K562 (cell line): ENCODE data around the gene PRKCB. TPM values are rescaled to one million over a fixed set of nuclear protein-coding genes. Genes with fewer than 3 reads are reported as not detected.

Experiments
- ATAC-seq: fragments of 200-7000 bp; cut with Tn5 transposase; 3 replicates; pipeline ENCODE4 v1.9.1; 2020; ENCODE audit warnings: moderate library complexity
- BruUV-seq: library from RNA; stranded (reverse); fragments of 400-500 nt; replicated peaks from 2 replicates; lab custom pipeline; 2021; lab: Mats Ljungman, UMichigan
- CTCF ChIA-PET: fragments of 300-600 bp; formaldehyde crosslinking; extraction: SDS; loops from one replicate; lab custom pipeline; 2021; ENCODE audit warnings: low intra/inter-chr PET ratio; lab: Yijun Ruan, JAX
- POLR2A ChIA-PET: fragments of 300-600, 350-650 bp; sonication (Branson Sonifier 250); formaldehyde crosslinking; extraction: SDS; loops from one replicate; lab custom pipeline; 2021; ENCODE audit warnings: antibody characterized with exemption, inconsistent platforms; lab: Yijun Ruan, JAX
- DNase-seq, 4 experiments: peaks; one replicate each; pipeline versions ENCODE4 v3.0.0 to v3.0.0-alpha.2; 2011 to 2018; ENCODE audit warnings: low spot score in 3 of 4, mixed read lengths in 3 of 4; ENCODE audit errors: extremely low read depth in 1 of 4
- FAIRE-seq: peaks from 2 replicates; lab custom pipeline; 2011; peaks lifted over from hg19 to GRCh38; lab: Jason Lieb, UNC
- H2AFZ ChIP-seq: 2 replicates; pipeline ENCODE4 v1.6.0; 2011; ENCODE audit warnings: low read depth, low read length, control low read depth, inconsistent platforms
- H3K27ac ChIP-seq: fragments of 200-600 bp; 3 replicates; pipeline ENCODE4 v1.8.0; 2011; ENCODE audit warnings: low read depth, mild to moderate bottlenecking, control low read depth, inconsistent platforms, low read length, moderate library complexity, mixed read lengths; ENCODE audit errors: extremely low read depth
- H3K27me3 ChIP-seq, 2 experiments: fragments of 300-600 bp in 1 of 2; 2 replicates in 1 of 2; 3 replicates in 1 of 2; pipeline versions ENCODE4 v1.6.0 to v1.8.0; 2011; ENCODE audit warnings: inconsistent platforms in 2 of 2, low read length in 2 of 2, mild to moderate bottlenecking in 1 of 2, mixed read lengths in 1 of 2, moderate library complexity in 1 of 2; ENCODE audit not compliant: control insufficient read depth in 2 of 2, insufficient read depth in 2 of 2
- H3K36me3 ChIP-seq: fragments of 300-600 bp; 3 replicates; pipeline ENCODE4 v1.8.0; 2011; ENCODE audit warnings: mild to moderate bottlenecking, low read length, inconsistent platforms; ENCODE audit not compliant: control insufficient read depth, insufficient read depth
- H3K4me1 ChIP-seq, 2 experiments: fragments of 200-600 bp in 1 of 2; replicated peaks in 1 of 2; 2 replicates in 1 of 2; 3 replicates in 1 of 2; pipeline versions ENCODE4 v1.5.1 to v1.8.0; 2011; ENCODE audit warnings: inconsistent platforms in 2 of 2, low read length in 2 of 2, mild to moderate bottlenecking in 1 of 2, mixed read lengths in 1 of 2, moderate library complexity in 1 of 2; ENCODE audit not compliant: control insufficient read depth in 2 of 2, insufficient read depth in 2 of 2
- H3K4me2 ChIP-seq: 2 replicates; pipeline ENCODE4 v1.6.1; 2011; ENCODE audit warnings: low read length, control low read depth, inconsistent platforms, mixed read lengths; ENCODE audit not compliant: insufficient read depth
- H3K4me3 ChIP-seq: fragments of 200-600 bp; sonication (generic), shearing (Covaris generic); 2 replicates; pipeline ENCODE4 v1.5.1; 2016; ENCODE audit warnings: control low read depth, inconsistent platforms
- H3K79me2 ChIP-seq: fragments of 200-600 bp; 3 replicates; pipeline ENCODE4 v1.8.0; 2011; ENCODE audit warnings: low read length, inconsistent platforms; ENCODE audit not compliant: control insufficient read depth, insufficient read depth
- H3K9ac ChIP-seq, 2 experiments: 2 replicates each; pipeline versions ENCODE4 v1.6.0 to v1.6.1; 2011; ENCODE audit warnings: low read depth in 2 of 2, low read length in 2 of 2, control low read depth in 1 of 2, inconsistent platforms in 1 of 2, mild to moderate bottlenecking in 1 of 2, mixed read lengths in 1 of 2; ENCODE audit not compliant: insufficient read depth in 1 of 2
- H3K9me1 ChIP-seq: one replicate; pipeline ENCODE4 v1.6.0; 2011; ENCODE audit warnings: inconsistent platforms, mild to moderate bottlenecking, low read length, moderate library complexity; ENCODE audit not compliant: control insufficient read depth, insufficient read depth
- H3K9me3 ChIP-seq: replicated peaks from 2 replicates; pipeline ENCODE4 v1.5.1; 2011; ENCODE audit warnings: low read depth, low read length, inconsistent platforms; ENCODE audit not compliant: control insufficient read depth, insufficient read depth
- H4K20me1 ChIP-seq: replicated peaks from 2 replicates; pipeline ENCODE4 v1.6.1; 2011; ENCODE audit warnings: low read length, inconsistent platforms, mixed read lengths; ENCODE audit not compliant: control insufficient read depth, insufficient read depth
- ATF3 ChIP-seq, 2 experiments: fragments of 450-650 bp in 1 of 2; sonication (generic) in 1 of 2; formaldehyde crosslinking in 1 of 2; IDR thresholded peaks in 1 of 2; conservative IDR thresholded peaks in 1 of 2; 2 replicates each; pipeline versions ENCODE4 v1.6.1 to v1.8.1; 2016 to 2023; ENCODE audit warnings: mild to moderate bottlenecking in 2 of 2, moderate library complexity in 2 of 2, inconsistent platforms in 1 of 2, missing genetic modification reagents in 1 of 2
- ATF4 ChIP-seq: fragments of 450-650 bp; formaldehyde crosslinking; IDR thresholded peaks from 2 replicates; pipeline ENCODE4 v1.4.0; 2022; ENCODE audit warnings: mild to moderate bottlenecking, moderate library complexity
- CREM ChIP-seq: IDR thresholded peaks from 2 replicates; pipeline ENCODE4 v1.6.1; 2014; ENCODE audit warnings: antibody characterized with exemption, low read depth
- GTF3C2 ChIP-seq: IDR thresholded peaks from 3 replicates; pipeline ENCODE4 v1.6.1; 2011; ENCODE audit warnings: borderline replicate concordance, mild to moderate bottlenecking, moderate library complexity; ENCODE audit not compliant: insufficient read length; ENCODE audit errors: extremely low read depth
- ILF3 ChIP-seq: fragments of 450-650 bp; IDR thresholded peaks from 2 replicates; pipeline ENCODE4 v1.6.1; 2018; ENCODE audit warnings: antibody characterized with exemption, mild to moderate bottlenecking, moderate library complexity, borderline replicate concordance
- IRF9 ChIP-seq: fragments of 450-650 bp; IDR thresholded peaks from 2 replicates; pipeline ENCODE4 v1.6.1; 2016; ENCODE audit warnings: missing biosample characterization, missing genetic modification characterization
- ZC3H4 ChIP-seq: sonication (generic); formaldehyde crosslinking; IDR thresholded peaks from 2 replicates; pipeline ENCODE4 v1.9.0; 2021; ENCODE audit warnings: missing genetic modification reagents, borderline replicate concordance
- ZNF212 ChIP-seq: fragments of 450-650 bp; formaldehyde crosslinking; IDR thresholded peaks from 2 replicates; pipeline ENCODE4 v1.4.0; 2020; ENCODE audit warnings: mild to moderate bottlenecking
- ZNF592 ChIP-seq: fragments of 450-650 bp; IDR thresholded peaks from 2 replicates; pipeline ENCODE4 v1.6.1; 2017; ENCODE audit warnings: antibody characterized with exemption, mild to moderate bottlenecking
- ZSCAN32 ChIP-seq: fragments of 450-650 bp; formaldehyde crosslinking; IDR thresholded peaks from 2 replicates; pipeline ENCODE4 v1.4.0; 2020; ENCODE audit warnings: mild to moderate bottlenecking, moderate library complexity
- whole genome bisulfite sequencing: fragments of 100-300 bp; shearing (Covaris generic); methylation state at CpG from one replicate; pipeline ENCODE4 v1.1.6; 2016; ENCODE audit warnings: low coverage, mixed read lengths; ENCODE audit not compliant: insufficient coverage; ENCODE audit errors: missing lambda C conversion rate; 5-methylcytosine and 5-hydroxymethylcytosine counted together
- in situ Hi-C: fragments of 300-500 bp; cut with MboI; formaldehyde crosslinking; loops from 4 replicates; pipeline ENCODE4 v1.15.0; 2018; ENCODE audit warnings: inconsistent platforms, mixed read lengths
- intact Hi-C: fragments of 100-400 bp; cut with micrococcal nuclease; formaldehyde crosslinking; loops from 2 replicates; pipeline ENCODE4 v1.14.2; 2022
- polyA plus RNA-seq, 8 experiments: library from polyadenylated mRNA; depleted of rRNA in 4 of 8; stranded (reverse) in 5 of 8; unstranded in 3 of 8; fragments of >200 nt; fragmentation: Nextera tagmentation in 2 of 8; fragmentation: Illumina TruSeq in 1 of 8; extraction: Ambion mirVana in 2 of 8; extraction: Trizol in 1 of 8; gene quantifications; 2 replicates each; pipeline versions ENCODE4 v1.2.1 to v1.2.3, GENCODE V29; 2011 to 2014; ENCODE audit warnings: inconsistent platforms in 1 of 8, missing spikeins in 1 of 8
- total RNA-seq, 7 experiments: library from RNA; depleted of rRNA in 6 of 7; stranded (reverse); fragments of >200 nt in 6 of 7; fragmentation: Illumina TruSeq in 2 of 7; extraction: Trizol in 2 of 7; gene quantifications; 2 replicates each; pipeline versions ENCODE4 v1.2.1 to v1.2.3, GENCODE V29; 2011 to 2021; ENCODE audit warnings: low replicate concordance in 1 of 7

PRKCB gene
- total and polyA plus RNA-seq, 9 of the 15 experiments (the other 6 are each of a cell fraction or from before 2014, with no cell fraction given): 49.9 to 276 (median 148) TPM

GRCh38 chr16:24257958-24258357 is 422.2 kb downstream of the PRKCB start:
- Histone ChIP-seq H3K27me3 (peaks cover 5 to 16% of the 10 kb centered on the region in 2 experiments; a peak in 2 of 5 replicates), H3K4me3 (no peak overlapping the region), H3K9me1 (no peaks in the 10 kb centered on the region), H3K4me2 (no peak overlapping the region), H3K9ac (no peak overlapping the region), H3K4me1 (peaks cover 0 to 8% of the 10 kb centered on the region in 2 experiments; a peak in 1 of 5 replicates), H4K20me1 (0 out of 2 replicates have a peak, but pooled peaks cover 4% of the 10 kb centered on the region), H2AFZ (no peak overlapping the region), H3K27ac (no peak overlapping the region), H3K36me3 (no peaks in the 10 kb centered on the region), H3K79me2 (no peaks in the 10 kb centered on the region), H3K9me3 (no peaks in the 10 kb centered on the region)
- no peak for FAIRE-seq
- ATAC-seq: no peak
- in situ Hi-C loops: loop anchor here (10.0 kb wide), 1 partner anchor 523 kb away; no protein-coding TSS in a partner anchor
- no peak for DNase-seq
- BruUV-seq: no TSS peak
- POLR2A ChIA-PET: no interaction called here
- CTCF ChIA-PET: no interaction called here
- intact Hi-C loops: loop anchor here (10.0 kb wide), 1 partner anchor 523 kb away; no protein-coding TSS in a partner anchor
- 5% methylated on average over 4 of the region's 5 CpGs for WGBS
- TF ChIP-seq ATF3 (IDR thresholded peaks at IDR 0.05) (peak; percentile 94), ATF3 (CRISPR knock-in tag; conservative IDR thresholded peaks at IDR 0.05) (no peak), IRF9 (tag) (0 out of 2 replicates have a peak, but pooled peaks have one; percentile 17), ILF3 (no peak), ZSCAN32 (CRISPR knock-in tag) (peak; percentile 56; the same call in 1 of the 2 replicates), ZC3H4 (CRISPR knock-in tag) (no peak), CREM (peak; percentile 23; the same call in 1 of the 2 replicates), ATF4 (CRISPR knock-in tag) (peak; percentile 70; the same call in 1 of the 2 replicates), ZNF592 (no peak), GTF3C2 (no peak), ZNF212 (no peak)
